ENCODE results near the gene ELOB. TPM values are rescaled to one million over a fixed set of nuclear protein-coding genes. Genes with fewer than 3 reads are reported as not detected.

The ELOB gene
- 100 to 1,000 TPM; 269 to 518 TPM for total RNA-seq

DNA sequence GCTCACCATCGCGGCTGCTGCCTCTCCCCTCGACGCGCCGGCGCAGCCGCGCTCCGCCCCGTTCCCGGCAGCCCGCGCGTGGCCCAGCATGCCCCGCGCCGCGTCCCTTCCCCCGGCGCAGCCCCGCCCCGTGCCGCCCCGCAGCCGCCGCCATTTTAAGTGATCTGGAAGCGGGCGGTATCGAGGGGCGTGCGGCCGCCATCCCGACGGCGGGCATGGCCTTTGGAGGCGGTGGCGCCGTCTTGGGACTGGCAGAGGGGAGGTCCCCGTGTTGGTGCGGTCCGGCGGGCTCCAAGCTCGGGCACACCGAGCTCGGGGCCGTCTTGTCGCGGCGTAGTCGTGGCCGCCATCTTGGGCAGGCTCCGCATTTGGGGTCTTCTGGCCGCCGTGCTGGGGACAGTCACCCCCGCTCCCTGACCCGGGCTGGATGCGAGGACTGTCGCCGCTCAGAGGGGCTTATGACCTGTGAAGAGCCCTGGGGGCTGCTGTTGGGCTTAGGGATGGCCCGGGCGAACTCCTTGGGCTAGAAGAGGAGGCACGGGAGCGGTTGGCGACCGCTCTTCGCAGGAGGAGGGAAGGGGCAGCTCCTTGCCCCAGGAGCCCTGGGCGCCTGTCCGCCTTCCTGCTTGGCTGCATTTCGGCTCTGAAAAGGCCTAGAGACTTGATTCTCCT lies at the start of gene ELOB:
ELOB (minus strand) TSS at position 50 of the 672 bp plus-strand sequence; CDS start at position 9, 41 bp downstream.
- TF ChIP-seq, protein P1, sequence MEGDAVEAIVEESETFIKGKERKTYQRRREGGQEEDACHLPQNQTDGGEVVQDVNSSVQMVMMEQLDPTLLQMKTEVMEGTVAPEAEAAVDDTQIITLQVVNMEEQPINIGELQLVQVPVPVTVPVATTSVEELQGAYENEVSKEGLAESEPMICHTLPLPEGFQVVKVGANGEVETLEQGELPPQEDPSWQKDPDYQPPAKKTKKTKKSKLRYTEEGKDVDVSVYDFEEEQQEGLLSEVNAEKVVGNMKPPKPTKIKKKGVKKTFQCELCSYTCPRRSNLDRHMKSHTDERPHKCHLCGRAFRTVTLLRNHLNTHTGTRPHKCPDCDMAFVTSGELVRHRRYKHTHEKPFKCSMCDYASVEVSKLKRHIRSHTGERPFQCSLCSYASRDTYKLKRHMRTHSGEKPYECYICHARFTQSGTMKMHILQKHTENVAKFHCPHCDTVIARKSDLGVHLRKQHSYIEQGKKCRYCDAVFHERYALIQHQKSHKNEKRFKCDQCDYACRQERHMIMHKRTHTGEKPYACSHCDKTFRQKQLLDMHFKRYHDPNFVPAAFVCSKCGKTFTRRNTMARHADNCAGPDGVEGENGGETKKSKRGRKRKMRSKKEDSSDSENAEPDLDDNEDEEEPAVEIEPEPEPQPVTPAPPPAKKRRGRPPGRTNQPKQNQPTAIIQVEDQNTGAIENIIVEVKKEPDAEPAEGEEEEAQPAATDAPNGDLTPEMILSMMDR (IDR thresholded peaks at IDR 0.05): no peak
- Histone ChIP-seq H3K27me3 (replicated peaks; ENCODE audit: insufficient read depth) (no peaks in the 10 kb centered on the region), H3K27ac (peak within 1 kb of the TSS; percentile 97 to 100), H3K9me3 (no peaks in the 10 kb centered on the region), H3K36me3 (peaks cover 15% of the 10 kb centered on the region), H3K4me3 (peak within 1 kb of the TSS; percentile 97), H3K4me1 (ENCODE audit: control insufficient read depth in 1 of 2, low read depth in 2 of 2) (peaks cover 13 to 31% of the 10 kb centered on the region in 2 donors)
- ATAC-seq (ENCODE audit: insufficient number of reproducible peaks, low FRiP score, low read depth) (peak; percentile 80), DNase-seq (ENCODE audit: low spot score) (peak; percentile 37)

DNA sequence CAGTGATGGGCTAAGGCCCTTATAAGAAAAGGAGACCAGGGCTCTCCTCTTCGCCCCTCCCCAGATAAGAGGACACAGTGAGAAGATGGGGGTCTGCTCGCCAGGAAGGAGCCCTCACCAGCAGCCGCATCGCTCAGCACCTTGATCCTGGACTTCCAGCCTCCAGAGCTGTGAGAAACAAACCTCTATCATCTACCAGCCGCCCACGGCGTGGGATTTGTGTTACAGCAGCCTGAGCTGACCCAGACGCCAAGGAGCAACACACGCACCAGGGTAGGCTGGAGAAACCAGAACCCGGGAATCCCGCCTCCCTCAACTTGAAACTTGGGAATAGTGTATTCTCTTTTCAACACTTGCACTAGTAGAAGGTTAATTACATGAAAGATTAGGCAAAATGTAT lies 48.8 kb upstream of the ELOB start:
- Histone ChIP-seq H3K36me3 (no peaks in the 10 kb centered on the region), H3K9me3 (no peaks in the 10 kb centered on the region), H3K4me1 (ENCODE audit: control insufficient read depth in 1 of 2, low read depth in 2 of 2) (no peaks in the 10 kb centered on the region), H3K27me3 (replicated peaks; ENCODE audit: insufficient read depth) (no peaks in the 10 kb centered on the region), H3K27ac (no peak overlapping the region), H3K4me3 (no peak overlapping the region)
- ATAC-seq (ENCODE audit: insufficient number of reproducible peaks, low FRiP score, low read depth) (no peak), DNase-seq (ENCODE audit: low spot score) (no peak)
- TF ChIP-seq, protein P1 (IDR thresholded peaks at IDR 0.05): no peak

DNA sequence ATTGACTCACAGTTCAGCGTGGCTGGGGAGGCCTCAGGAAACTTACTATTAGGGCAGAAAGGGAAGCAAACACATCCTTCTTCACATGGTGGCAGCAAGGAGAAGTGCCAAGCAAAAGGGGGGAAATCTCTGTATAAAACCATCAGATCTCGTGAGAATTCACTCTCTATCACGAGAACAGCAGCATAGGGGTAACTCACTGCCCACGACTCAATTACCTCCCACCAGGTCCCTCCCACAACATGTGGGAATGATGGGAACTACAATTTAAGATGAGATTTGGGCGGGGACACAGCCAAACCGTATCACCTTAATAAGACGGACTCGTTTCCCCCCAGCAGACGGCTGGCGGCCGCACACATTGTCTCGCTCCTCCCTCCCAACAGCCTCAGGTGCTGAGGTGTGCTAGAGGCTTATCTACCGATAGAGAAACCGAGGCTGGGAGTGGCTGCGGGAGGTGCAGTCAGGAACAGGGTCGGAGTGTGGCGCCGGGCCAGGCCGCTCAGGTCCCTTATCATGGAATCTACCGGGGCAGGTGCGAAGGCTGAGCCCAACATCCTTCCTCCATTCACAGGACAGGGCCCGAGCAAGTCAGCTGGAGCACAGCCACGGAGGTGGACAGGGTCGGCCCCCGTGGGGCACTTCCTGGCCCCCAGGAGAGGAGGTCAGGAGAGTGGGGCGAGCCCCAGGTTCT lies 48.1 kb upstream of the ELOB start:
- ATAC-seq (ENCODE audit: insufficient number of reproducible peaks, low FRiP score, low read depth): no peak

GRCh38 chr16:2824626-2825025 lies 47.5 kb upstream of the ELOB start:
- Histone ChIP-seq H3K27ac (no peak overlapping the region), H3K4me1 (ENCODE audit: control insufficient read depth in 1 of 2, low read depth in 2 of 2) (no peaks in the 10 kb centered on the region), H3K9me3 (no peaks in the 10 kb centered on the region), H3K36me3 (no peaks in the 10 kb centered on the region), H3K4me3 (no peak overlapping the region), H3K27me3 (replicated peaks; ENCODE audit: insufficient read depth) (no peaks in the 10 kb centered on the region)
- DNase-seq (ENCODE audit: low spot score) (no peak), ATAC-seq (ENCODE audit: insufficient number of reproducible peaks, low FRiP score, low read depth) (no peak)
- TF ChIP-seq, protein P1 (IDR thresholded peaks at IDR 0.05): no peak

More for the DNA sequence above, 48.1 kb upstream of the ELOB start:
- Histone ChIP-seq H3K27me3 (replicated peaks; ENCODE audit: insufficient read depth) (no peaks in the 10 kb centered on the region), H3K4me1 (ENCODE audit: control insufficient read depth in 1 of 2, low read depth in 2 of 2) (no peaks in the 10 kb centered on the region), H3K36me3 (no peaks in the 10 kb centered on the region), H3K4me3 (no peak overlapping the region), H3K27ac (no peak overlapping the region), H3K9me3 (no peaks in the 10 kb centered on the region)
- no peak for DNase-seq (ENCODE audit: low spot score)
- TF ChIP-seq, protein P1 (IDR thresholded peaks at IDR 0.05): no peak

DNA sequence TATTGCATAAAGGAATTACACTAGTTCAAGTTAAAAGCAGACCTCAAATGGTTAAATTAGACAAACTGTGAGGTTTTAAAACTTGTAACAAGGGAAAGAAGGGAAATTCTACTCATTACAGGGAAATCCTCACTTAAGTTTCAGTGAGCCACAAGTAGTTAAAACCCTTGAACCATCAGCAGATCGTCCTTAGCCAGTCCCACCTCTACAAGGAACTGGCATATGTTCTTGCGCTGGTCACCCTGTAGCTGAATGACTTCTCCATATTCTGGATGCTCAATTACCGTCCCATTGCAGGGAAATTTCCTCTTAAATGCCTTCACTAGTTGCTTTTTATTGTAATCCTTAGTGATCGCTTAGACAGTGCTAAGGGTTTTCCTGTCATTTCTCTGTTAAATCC lies 45.4 kb upstream of the ELOB start:
- no peak for ATAC-seq (ENCODE audit: insufficient number of reproducible peaks, low FRiP score, low read depth)
- no peak for DNase-seq (ENCODE audit: low spot score)
- no peak overlapping the region for H3K27ac ChIP-seq
- H3K27me3 ChIP-seq (replicated peaks; ENCODE audit: insufficient read depth): no peaks in the 10 kb centered on the region
- H3K4me1 ChIP-seq (ENCODE audit: control insufficient read depth in 1 of 2, low read depth in 2 of 2): no peaks in the 10 kb centered on the region
- H3K9me3 ChIP-seq: no peaks in the 10 kb centered on the region
- TF ChIP-seq, protein P1 (IDR thresholded peaks at IDR 0.05): no peak
- H3K4me3 ChIP-seq: no peak overlapping the region
- H3K36me3 ChIP-seq: no peaks in the 10 kb centered on the region
